SK-N-SH (cell line): Measurements from ENCODE around the gene COX4I2. TPM values are rescaled to one million over a fixed set of nuclear protein-coding genes. Genes with fewer than 3 reads are reported as not detected.

Source experiments
- CTCF ChIA-PET: fragments of 300-600, 350-600 bp; formaldehyde crosslinking; extraction: SDS; loops from one replicate; lab custom pipeline; 2021; lab: Yijun Ruan, JAX
- POLR2A ChIA-PET: fragments of 350-600 bp; sonication (Branson Sonifier 250); formaldehyde crosslinking; extraction: SDS; loops from one replicate; lab custom pipeline; 2020; ENCODE audit warnings: antibody characterized with exemption, inconsistent platforms; lab: Yijun Ruan, JAX
- DNase-seq: peaks from one replicate; pipeline ENCODE4 v3.0.0; 2012
- H2AFZ ChIP-seq: fragments of 200-600 bp; sonication (generic); 2 replicates; pipeline ENCODE4 v1.8.1; 2016; ENCODE audit warnings: antibody characterized with exemption, mild to moderate bottlenecking, low read depth
- H3F3A ChIP-seq: fragments of 200-600 bp; sonication (generic); replicated peaks from 2 replicates; pipeline ENCODE3; 2016; ENCODE audit warnings: antibody characterized with exemption, mild to moderate bottlenecking; ENCODE audit not compliant: insufficient read depth
- H3K27ac ChIP-seq, 2 experiments: fragments of 200-500 bp in 1 of 2; fragments of 200-600 bp in 1 of 2; sonication (Bioruptor generic) in 1 of 2; sonication (generic), shearing (Covaris generic) in 1 of 2; 2 replicates each; pipeline versions ENCODE4 v1.5.1 to v1.6.1; 2014 to 2016; ENCODE audit warnings: low read depth in 2 of 2, inconsistent platforms in 1 of 2, low read length in 1 of 2, mild to moderate bottlenecking in 1 of 2, mixed read lengths in 1 of 2
- H3K27me3 ChIP-seq: fragments of 200-600 bp; sonication (generic), shearing (Covaris generic); 2 replicates; pipeline ENCODE4 v1.6.1; 2016; ENCODE audit warnings: mixed run types; ENCODE audit not compliant: insufficient read depth
- H3K36me3 ChIP-seq, 2 experiments: fragments of 200-500 bp in 1 of 2; fragments of 200-600 bp in 1 of 2; sonication (Bioruptor generic) in 1 of 2; sonication (generic) in 1 of 2; replicated peaks in 1 of 2; 2 replicates each; pipeline versions ENCODE3 to v1.5.1; 2014 to 2016; ENCODE audit warnings: low read length in 1 of 2, mild to moderate bottlenecking in 1 of 2; ENCODE audit not compliant: insufficient read depth in 2 of 2, control insufficient read depth in 1 of 2
- H3K4me1 ChIP-seq, 2 experiments: fragments of 200-500 bp in 1 of 2; fragments of 200-600 bp in 1 of 2; sonication (Bioruptor generic) in 1 of 2; sonication (generic), shearing (Covaris generic) in 1 of 2; 2 replicates each; pipeline versions ENCODE4 v1.5.1 to v1.6.1; 2014 to 2016; ENCODE audit warnings: low read depth in 1 of 2, low read length in 1 of 2, mixed run types in 1 of 2; ENCODE audit not compliant: insufficient read depth in 2 of 2, control insufficient read depth in 1 of 2
- H3K4me2 ChIP-seq: fragments of 200-600 bp; sonication (generic), shearing (Covaris generic); 2 replicates; pipeline ENCODE4 v1.6.1; 2017; ENCODE audit warnings: mixed run types
- H3K4me3 ChIP-seq, 2 experiments: fragments of 200-500 bp in 1 of 2; fragments of 200-600 bp in 1 of 2; sonication (Bioruptor generic) in 1 of 2; sonication (generic), shearing (Covaris generic) in 1 of 2; 2 replicates each; pipeline versions ENCODE4 v1.5.1 to v1.8.1; 2014 to 2016; ENCODE audit warnings: low read depth in 2 of 2, inconsistent platforms in 1 of 2, low read length in 1 of 2, mild to moderate bottlenecking in 1 of 2, mixed read lengths in 1 of 2, moderate library complexity in 1 of 2
- H3K79me2 ChIP-seq: fragments of 200-600 bp; sonication (generic); 2 replicates; pipeline ENCODE4 v1.8.1; 2017; ENCODE audit warnings: mild to moderate bottlenecking; ENCODE audit not compliant: insufficient read depth
- H3K9ac ChIP-seq: fragments of 200-600 bp; sonication (generic); 2 replicates; pipeline ENCODE4 v1.6.1; 2017; ENCODE audit warnings: mixed run types
- H3K9me2 ChIP-seq: fragments of 200-600 bp; sonication (generic); 2 replicates; pipeline ENCODE4 v1.6.1; 2017; ENCODE audit warnings: mixed run types
- H3K9me3 ChIP-seq: fragments of 200-600 bp; sonication (generic); 2 replicates; pipeline ENCODE4 v1.6.1; 2017; ENCODE audit warnings: mixed run types, mild to moderate bottlenecking, moderate library complexity
- H4K20me1 ChIP-seq: fragments of 200-600 bp; sonication (generic); 2 replicates; pipeline ENCODE4 v1.6.1; 2017; ENCODE audit warnings: mild to moderate bottlenecking, mixed run types; ENCODE audit not compliant: insufficient read depth
- ELF1 ChIP-seq: IDR thresholded peaks from 2 replicates; pipeline ENCODE4 v1.4.0; 2012
- EP300 ChIP-seq, 2 experiments: IDR thresholded peaks; 2 replicates each; pipeline versions ENCODE4 v1.4.0 to v1.6.1; 2012; ENCODE audit warnings: borderline replicate concordance in 1 of 2, low read depth in 1 of 2, low read length in 1 of 2
- MEF2A ChIP-seq: IDR thresholded peaks from 2 replicates; pipeline ENCODE4 v1.4.0; 2012; ENCODE audit warnings: low read depth, borderline replicate concordance
- MXI1 ChIP-seq: IDR thresholded peaks from 2 replicates; pipeline ENCODE4 v1.6.1; 2012; ENCODE audit warnings: mild to moderate bottlenecking, low read depth, low read length, improper control_type of control experiment
- NFIC ChIP-seq: IDR thresholded peaks from 2 replicates; pipeline ENCODE4 v1.4.0; 2012; ENCODE audit warnings: borderline replicate concordance
- NRF1 ChIP-seq: IDR thresholded peaks from 2 replicates; pipeline ENCODE4 v1.6.1; 2012; ENCODE audit warnings: low read depth, mild to moderate bottlenecking, low read length
- POLR2AphosphoS5 ChIP-seq: IDR thresholded peaks from 2 replicates; pipeline ENCODE4 v1.6.1; 2012; ENCODE audit warnings: low read depth, low read length
- RAD21 ChIP-seq: IDR thresholded peaks from 2 replicates; pipeline ENCODE4 v1.6.1; 2012; ENCODE audit warnings: mild to moderate bottlenecking, low read length
- RCOR1 ChIP-seq: fragments of 150-350 bp; IDR thresholded peaks from 2 replicates; pipeline ENCODE4 v1.6.1; 2017; ENCODE audit warnings: antibody characterized with exemption, low read length
- RFX5 ChIP-seq: IDR thresholded peaks from 2 replicates; pipeline ENCODE4 v1.6.1; 2012; ENCODE audit warnings: mild to moderate bottlenecking, improper control_type of control experiment, low read length
- SMC3 ChIP-seq: IDR thresholded peaks from 2 replicates; pipeline ENCODE4 v1.6.1; 2012; ENCODE audit warnings: low read depth, low read length, improper control_type of control experiment
- TAF1 ChIP-seq: IDR thresholded peaks from 2 replicates; pipeline ENCODE4 v1.6.1; 2012; ENCODE audit warnings: low read depth, mild to moderate bottlenecking, low read length, moderate library complexity, borderline replicate concordance
- WGBS: methylation state at CpG from one replicate; pipeline ENCODE4 v1.1.6; 2017; ENCODE audit warnings: low lambda C conversion rate; 5-methylcytosine and 5-hydroxymethylcytosine counted together
- polyA plus RNA-seq, 3 experiments: library from polyadenylated mRNA; depleted of rRNA; stranded (reverse); fragments of >200 nt; gene quantifications; 2 replicates each; pipeline ENCODE4 v1.2.3, GENCODE V29; 2012
- TF ChIP-seq, protein P1 (sequence below): IDR thresholded peaks from 2 replicates; pipeline ENCODE4 v1.4.0; 2012; ENCODE audit warnings: low read depth, borderline replicate concordance
- TF ChIP-seq, protein P2 (sequence below): IDR thresholded peaks from 2 replicates; pipeline ENCODE4 v1.6.1; 2012; ENCODE audit warnings: mild to moderate bottlenecking, low read depth, low read length, moderate library complexity
- TF ChIP-seq, protein P3 (sequence below): IDR thresholded peaks from 2 replicates; pipeline ENCODE4 v1.4.0; 2012; ENCODE audit warnings: low read depth, borderline replicate concordance
- TF ChIP-seq, protein P4 (sequence below): IDR thresholded peaks from 2 replicates; pipeline ENCODE4; 2012

The COX4I2 gene
- polyA plus RNA-seq, 1 of the 3 experiments (the other 2 are of a cell fraction), result 0.21 TPM

DNA sequence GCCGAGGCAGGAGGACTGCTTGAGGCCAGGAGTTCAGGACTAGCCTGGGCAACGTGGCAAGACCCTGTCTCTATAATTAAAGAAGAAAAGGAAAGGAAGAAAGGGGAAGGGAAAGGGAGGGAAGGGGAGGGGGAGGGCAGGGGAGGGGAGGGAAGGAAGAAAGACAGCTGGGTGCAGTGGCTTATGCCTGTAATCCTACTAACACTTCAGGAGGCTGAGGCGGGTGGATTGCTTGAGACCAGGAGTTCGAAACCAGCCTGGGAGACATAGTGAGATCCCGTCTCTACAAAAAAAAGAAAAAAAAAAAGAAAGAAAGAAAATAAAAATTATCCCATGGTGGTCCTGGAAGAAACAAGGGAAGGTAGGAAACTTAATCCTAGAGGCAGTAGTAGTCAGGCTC, 51.4 kb downstream of the COX4I2 start (continued):
- TF ChIP-seq, protein P1, sequence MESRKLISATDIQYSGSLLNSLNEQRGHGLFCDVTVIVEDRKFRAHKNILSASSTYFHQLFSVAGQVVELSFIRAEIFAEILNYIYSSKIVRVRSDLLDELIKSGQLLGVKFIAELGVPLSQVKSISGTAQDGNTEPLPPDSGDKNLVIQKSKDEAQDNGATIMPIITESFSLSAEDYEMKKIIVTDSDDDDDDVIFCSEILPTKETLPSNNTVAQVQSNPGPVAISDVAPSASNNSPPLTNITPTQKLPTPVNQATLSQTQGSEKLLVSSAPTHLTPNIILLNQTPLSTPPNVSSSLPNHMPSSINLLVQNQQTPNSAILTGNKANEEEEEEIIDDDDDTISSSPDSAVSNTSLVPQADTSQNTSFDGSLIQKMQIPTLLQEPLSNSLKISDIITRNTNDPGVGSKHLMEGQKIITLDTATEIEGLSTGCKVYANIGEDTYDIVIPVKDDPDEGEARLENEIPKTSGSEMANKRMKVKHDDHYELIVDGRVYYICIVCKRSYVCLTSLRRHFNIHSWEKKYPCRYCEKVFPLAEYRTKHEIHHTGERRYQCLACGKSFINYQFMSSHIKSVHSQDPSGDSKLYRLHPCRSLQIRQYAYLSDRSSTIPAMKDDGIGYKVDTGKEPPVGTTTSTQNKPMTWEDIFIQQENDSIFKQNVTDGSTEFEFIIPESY, result no peak
- TF ChIP-seq, protein P2, sequence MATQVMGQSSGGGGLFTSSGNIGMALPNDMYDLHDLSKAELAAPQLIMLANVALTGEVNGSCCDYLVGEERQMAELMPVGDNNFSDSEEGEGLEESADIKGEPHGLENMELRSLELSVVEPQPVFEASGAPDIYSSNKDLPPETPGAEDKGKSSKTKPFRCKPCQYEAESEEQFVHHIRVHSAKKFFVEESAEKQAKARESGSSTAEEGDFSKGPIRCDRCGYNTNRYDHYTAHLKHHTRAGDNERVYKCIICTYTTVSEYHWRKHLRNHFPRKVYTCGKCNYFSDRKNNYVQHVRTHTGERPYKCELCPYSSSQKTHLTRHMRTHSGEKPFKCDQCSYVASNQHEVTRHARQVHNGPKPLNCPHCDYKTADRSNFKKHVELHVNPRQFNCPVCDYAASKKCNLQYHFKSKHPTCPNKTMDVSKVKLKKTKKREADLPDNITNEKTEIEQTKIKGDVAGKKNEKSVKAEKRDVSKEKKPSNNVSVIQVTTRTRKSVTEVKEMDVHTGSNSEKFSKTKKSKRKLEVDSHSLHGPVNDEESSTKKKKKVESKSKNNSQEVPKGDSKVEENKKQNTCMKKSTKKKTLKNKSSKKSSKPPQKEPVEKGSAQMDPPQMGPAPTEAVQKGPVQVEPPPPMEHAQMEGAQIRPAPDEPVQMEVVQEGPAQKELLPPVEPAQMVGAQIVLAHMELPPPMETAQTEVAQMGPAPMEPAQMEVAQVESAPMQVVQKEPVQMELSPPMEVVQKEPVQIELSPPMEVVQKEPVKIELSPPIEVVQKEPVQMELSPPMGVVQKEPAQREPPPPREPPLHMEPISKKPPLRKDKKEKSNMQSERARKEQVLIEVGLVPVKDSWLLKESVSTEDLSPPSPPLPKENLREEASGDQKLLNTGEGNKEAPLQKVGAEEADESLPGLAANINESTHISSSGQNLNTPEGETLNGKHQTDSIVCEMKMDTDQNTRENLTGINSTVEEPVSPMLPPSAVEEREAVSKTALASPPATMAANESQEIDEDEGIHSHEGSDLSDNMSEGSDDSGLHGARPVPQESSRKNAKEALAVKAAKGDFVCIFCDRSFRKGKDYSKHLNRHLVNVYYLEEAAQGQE, result no peak
- TF ChIP-seq MEF2A (no peak), NRF1 (no peak), TAF1 (no peak), RFX5 (no peak)
- TF ChIP-seq, protein P3, sequence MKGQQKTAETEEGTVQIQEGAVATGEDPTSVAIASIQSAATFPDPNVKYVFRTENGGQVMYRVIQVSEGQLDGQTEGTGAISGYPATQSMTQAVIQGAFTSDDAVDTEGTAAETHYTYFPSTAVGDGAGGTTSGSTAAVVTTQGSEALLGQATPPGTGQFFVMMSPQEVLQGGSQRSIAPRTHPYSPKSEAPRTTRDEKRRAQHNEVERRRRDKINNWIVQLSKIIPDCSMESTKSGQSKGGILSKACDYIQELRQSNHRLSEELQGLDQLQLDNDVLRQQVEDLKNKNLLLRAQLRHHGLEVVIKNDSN, result no peak
- TF ChIP-seq, all 33 proteins: peak for 0

DNA sequence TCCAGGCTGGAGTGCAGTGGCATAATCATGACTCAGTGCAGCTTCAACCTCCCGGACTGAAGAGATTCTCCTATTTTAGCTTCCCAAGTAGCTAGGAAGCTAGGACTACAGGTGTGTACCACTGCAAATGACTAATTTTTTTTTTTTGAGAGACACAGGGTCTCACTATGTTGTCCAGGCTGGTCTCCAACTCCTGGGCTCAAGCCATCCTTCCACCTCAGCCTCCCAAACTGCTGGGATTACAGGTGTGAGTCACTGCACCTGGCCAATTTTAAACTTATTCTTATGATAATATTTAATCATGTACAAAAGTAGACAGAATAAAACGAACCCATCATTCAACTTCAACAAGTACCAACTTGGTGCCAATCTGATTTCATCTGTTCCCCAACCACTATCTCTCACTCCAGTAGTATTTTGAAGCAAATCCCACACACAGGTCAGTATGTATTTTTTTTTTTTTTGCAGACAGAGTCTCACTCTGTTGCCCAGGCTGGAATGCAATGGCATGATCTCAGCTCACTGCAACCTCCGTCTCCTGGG, 52.5 kb downstream of the COX4I2 start:
- no peaks in the 10 kb centered on the region for H3K27me3 ChIP-seq
- no peak overlapping the region for H3K9ac ChIP-seq
- no peaks in the 10 kb centered on the region for H3K9me2 ChIP-seq
- CTCF ChIA-PET, result interaction anchor here (2.8 kb wide), 1 partner anchor 33 kb away, joined by 12 read pairs; the partner anchor contains the start of gene BCL2L1
- H2AFZ ChIP-seq, result no peak overlapping the region
- WGBS, result 82% methylated on average over 3 of the region's 3 CpGs
- 0 out of 2 replicates have a peak, but pooled peaks cover 4% of the 10 kb centered on the region for H4K20me1 ChIP-seq
- POLR2A ChIA-PET, result no interaction called here
- TF ChIP-seq SMC3 (no peak), MXI1 (no peak), RAD21 (no peak), RCOR1 (no peak), POLR2AphosphoS5 (no peak), NFIC (no peak), EP300 (IDR thresholded peaks at IDR 0.05; ENCODE audit: borderline replicate concordance in 1 of 2, low read depth in 1 of 2, low read length in 1 of 2) (no peak), ELF1 (no peak)
- TF ChIP-seq, protein P1, result no peak
- TF ChIP-seq, protein P4, sequence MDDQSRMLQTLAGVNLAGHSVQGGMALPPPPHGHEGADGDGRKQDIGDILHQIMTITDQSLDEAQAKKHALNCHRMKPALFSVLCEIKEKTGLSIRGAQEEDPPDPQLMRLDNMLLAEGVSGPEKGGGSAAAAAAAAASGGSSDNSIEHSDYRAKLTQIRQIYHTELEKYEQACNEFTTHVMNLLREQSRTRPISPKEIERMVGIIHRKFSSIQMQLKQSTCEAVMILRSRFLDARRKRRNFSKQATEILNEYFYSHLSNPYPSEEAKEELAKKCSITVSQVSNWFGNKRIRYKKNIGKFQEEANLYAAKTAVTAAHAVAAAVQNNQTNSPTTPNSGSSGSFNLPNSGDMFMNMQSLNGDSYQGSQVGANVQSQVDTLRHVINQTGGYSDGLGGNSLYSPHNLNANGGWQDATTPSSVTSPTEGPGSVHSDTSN, result no peak
- H3K4me1 ChIP-seq, result peaks cover 0 to 29% of the 10 kb centered on the region in 2 experiments; a peak in 2 of 4 replicates
- H3K4me3 ChIP-seq, result no peak overlapping the region
- peaks cover 18% of the 10 kb centered on the region for H3F3A ChIP-seq
- H3K4me2 ChIP-seq, result no peak overlapping the region
- H3K36me3 ChIP-seq, result peaks cover 6 to 40% of the 10 kb centered on the region in 2 experiments
- DNase-seq, result no peak
- H3K9me3 ChIP-seq, result no peaks in the 10 kb centered on the region
- H3K27ac ChIP-seq, result no peak overlapping the region
- H3K79me2 ChIP-seq, result peaks cover 98% of the 10 kb centered on the region
